Measurements from ENCODE around the gene PPP4R4. TPM values are rescaled to one million over a fixed set of nuclear protein-coding genes. Genes with fewer than 3 reads are reported as not detected.
A peak's percentile ranks its signal among the peaks of the same experiment; 100 is the strongest.
"Not testable (repeated sequence)": the region's sequence is repeated elsewhere in the genome, so short reads cannot be mapped to it uniquely, and the experiment has no call there.

PPP4R4 gene
- total RNA-seq, 6 donors from 2014 or later = 3.0 to 18.4 (median 6.3) TPM

GRCh38 chr14:94153750-94154342, 20.3 kb upstream of the PPP4R4 start:
- Histone ChIP-seq H3K27ac (no peak overlapping the region), H3K9me3 (no peaks in the 10 kb centered on the region), H3K4me3 (no peak overlapping the region), H3K27me3 (no peaks in the 10 kb centered on the region), H3K4me1 (peaks cover 0 to 16% (median 0%) of the 10 kb centered on the region in 4 donors), H3K36me3 (no peaks in the 10 kb centered on the region)
- TF ChIP-seq POLR2A (IDR thresholded peaks at IDR 0.05) (no peak), POLR2AphosphoS5 (IDR thresholded peaks at IDR 0.05) (no peak), EP300 (IDR thresholded peaks at IDR 0.05) (no peak), CTCF (IDR thresholded peaks at IDR 0.05) (no peak)
- DNase-seq (no peak), ATAC-seq (ENCODE audit: low FRiP score in 2 of 2) (no peak)
- 73 to 74% methylated on average over 6 of the region's 6 CpGs for WGBS, 2 donors

- H3K4me3 ChIP-seq; H3K36me3 ChIP-seq; H3K27me3 ChIP-seq; H3K9me3 ChIP-seq; H3K27ac ChIP-seq; DNase-seq; ATAC-seq (ENCODE audit: low FRiP score in 2 of 2): not testable (repeated sequence)
- WGBS, 2 donors = 95 to 100% methylated on average over 1 of the region's 1 CpG
- peaks cover 0 to 16% (median 0%) of the 10 kb centered on the region in 4 donors for H3K4me1 ChIP-seq
Observed at GRCh38 chr14:94156143-94156542, 18.0 kb upstream of the PPP4R4 start.

GRCh38 chr14:94157197-94157596, 16.9 kb upstream of the PPP4R4 start:
- no peak for TF ChIP-seq POLR2A (IDR thresholded peaks at IDR 0.05)
- TF ChIP-seq POLR2AphosphoS5 (IDR thresholded peaks at IDR 0.05) = peak in 1 of 2 donors; percentile 22
- Histone ChIP-seq H3K4me1 (peaks cover 4 to 23% (median 6%) of the 10 kb centered on the region in 4 donors), H3K27ac (peak overlapping the region in 3 of 4 donors; percentile 7 to 56 (median 29)), H3K4me3 (no peak overlapping the region), H3K27me3 (no peaks in the 10 kb centered on the region), H3K36me3 (no peaks in the 10 kb centered on the region), H3K9me3 (no peaks in the 10 kb centered on the region)
- DNase-seq (no peak), ATAC-seq (ENCODE audit: low FRiP score in 2 of 2) (peak; percentile 46 to 92)

- Histone ChIP-seq H3K27me3 (no peaks in the 10 kb centered on the region), H3K4me3 (no peak overlapping the region), H3K27ac (peak overlapping the region in 1 of 4 donors; percentile 7), H3K9me3 (no peaks in the 10 kb centered on the region), H3K4me1 (peaks cover 5 to 28% (median 11%) of the 10 kb centered on the region in 4 donors), H3K36me3 (no peaks in the 10 kb centered on the region)
- WGBS, 2 donors = 52% methylated on average over 10 of the region's 10 CpGs
- TF ChIP-seq POLR2A (IDR thresholded peaks at IDR 0.05) = no peak
- TF ChIP-seq EP300 (IDR thresholded peaks at IDR 0.05) = no peak
- TF ChIP-seq CTCF (IDR thresholded peaks at IDR 0.05) = no peak
- TF ChIP-seq POLR2AphosphoS5 (IDR thresholded peaks at IDR 0.05) = no peak
- ATAC-seq (ENCODE audit: low FRiP score in 2 of 2) = no peak
- DNase-seq = no peak
Observed at GRCh38 chr14:94158239-94158883, 15.8 kb upstream of the PPP4R4 start.

GRCh38 chr14:94161058-94161457, 13.1 kb upstream of the PPP4R4 start:
- Histone ChIP-seq H3K4me1 (peaks cover 5 to 41% (median 18%) of the 10 kb centered on the region in 4 donors), H3K9me3 (no peaks in the 10 kb centered on the region), H3K27ac (no peak overlapping the region), H3K36me3 (no peaks in the 10 kb centered on the region), H3K4me3 (no peak overlapping the region), H3K27me3 (no peaks in the 10 kb centered on the region)
- WGBS, 2 donors = 44 to 46% methylated on average over 2 of the region's 2 CpGs
- ATAC-seq (ENCODE audit: low FRiP score in 2 of 2) = no peak
- no peak for TF ChIP-seq POLR2AphosphoS5 (IDR thresholded peaks at IDR 0.05)
- TF ChIP-seq EP300 (IDR thresholded peaks at IDR 0.05) = no peak
- no peak for TF ChIP-seq POLR2A (IDR thresholded peaks at IDR 0.05)
- TF ChIP-seq CTCF (IDR thresholded peaks at IDR 0.05) = no peak
- DNase-seq = no peak

GRCh38 chr14:94161981-94162380, 12.1 kb upstream of the PPP4R4 start:
- H3K27me3 ChIP-seq = no peaks in the 10 kb centered on the region
- ATAC-seq (ENCODE audit: low FRiP score in 2 of 2) (no peak), DNase-seq (no peak)
- no peaks in the 10 kb centered on the region for H3K9me3 ChIP-seq
- H3K36me3 ChIP-seq = no peaks in the 10 kb centered on the region
- H3K27ac ChIP-seq = peak overlapping the region in 2 of 4 donors; percentile 21 to 22
- TF ChIP-seq EP300 (IDR thresholded peaks at IDR 0.05) (no peak), POLR2A (IDR thresholded peaks at IDR 0.05) (no peak), CTCF (IDR thresholded peaks at IDR 0.05) (no peak), POLR2AphosphoS5 (IDR thresholded peaks at IDR 0.05) (no peak)
- 0 to 1% methylated on average over 2 of the region's 2 CpGs for WGBS, 2 donors
- no peak overlapping the region for H3K4me3 ChIP-seq
- peaks cover 5 to 37% (median 18%) of the 10 kb centered on the region in 4 donors for H3K4me1 ChIP-seq

Data from upper lobe of left lung (tissue), 6 donors.